CD4-positive, alpha-beta T cell (primary cell): Measurements from ENCODE around the gene FLT3LG. TPM values are rescaled to one million over a fixed set of nuclear protein-coding genes. Genes with fewer than 3 reads are reported as not detected.

ENCODE experiments used
- ATAC-seq: fragments of 200-7000 bp; cut with Tn5 transposase; one replicate; pipeline ENCODE4 v1.10.0; 2022; ENCODE audit warnings: mild to moderate bottlenecking; ENCODE audit not compliant: poor library complexity
- CTCF ChIA-PET: fragments of 350-600 bp; sonication (Branson Sonifier 250); formaldehyde crosslinking; loops from one replicate; lab custom pipeline; 2021; ENCODE audit warnings: antibody characterized with exemption, inconsistent platforms; lab: Charles Lee
- POLR2A ChIA-PET: fragments of 350-600 bp; sonication (Branson Sonifier 250); formaldehyde crosslinking; loops from one replicate; lab custom pipeline; 2021; ENCODE audit warnings: antibody characterized with exemption, inconsistent platforms; lab: Charles Lee
- DNase-seq, 14 experiments: peaks; one replicate each; pipeline ENCODE4 v3.0.0-alpha.2; 2013 to 2020; ENCODE audit warnings: mixed read lengths in 2 of 14
- H3K27ac ChIP-seq, 2 donors: one replicate each; pipeline versions ENCODE4 v1.5.1 to v1.7.0; 2013; ENCODE audit warnings: low read length in 2 of 2, low read depth in 1 of 2, mild to moderate bottlenecking in 1 of 2
- H3K27me3 ChIP-seq, 2 experiments: 1 replicate in 1 of 2; 2 replicates in 1 of 2; pipeline versions ENCODE4 v1.6.1 to v1.7.0; 2013; ENCODE audit warnings: low read length in 2 of 2, control low read depth in 1 of 2, mild to moderate bottlenecking in 1 of 2, moderate library complexity in 1 of 2; ENCODE audit not compliant: insufficient read depth in 2 of 2, control insufficient read depth in 1 of 2
- H3K36me3 ChIP-seq: one replicate; pipeline ENCODE4 v1.6.1; 2013; ENCODE audit warnings: low read length, control low read depth; ENCODE audit not compliant: insufficient read depth
- H3K4me1 ChIP-seq: one replicate; pipeline ENCODE4 v1.6.1; 2013; ENCODE audit warnings: low read length, control low read depth; ENCODE audit not compliant: insufficient read depth
- H3K4me3 ChIP-seq: one replicate; pipeline ENCODE4 v1.5.1; 2013; ENCODE audit warnings: mild to moderate bottlenecking, low read length, moderate library complexity
- H3K9me3 ChIP-seq, 2 experiments: 1 replicate in 1 of 2; 2 replicates in 1 of 2; pipeline versions ENCODE4 v1.6.1 to v1.7.0; 2013; ENCODE audit warnings: low read length in 2 of 2, mild to moderate bottlenecking in 2 of 2, control low read depth in 1 of 2, moderate library complexity in 1 of 2; ENCODE audit not compliant: control insufficient read depth in 1 of 2, insufficient read depth in 1 of 2
- H3K27ac Mint-ChIP-seq: one replicate; pipeline ENCODE4 v1.8.0; 2020; ENCODE audit warnings: mixed read lengths
- H3K27me3 Mint-ChIP-seq: one replicate; pipeline ENCODE4 v1.8.0; 2021; ENCODE audit warnings: mixed read lengths
- H3K36me3 Mint-ChIP-seq: one replicate; pipeline ENCODE4 v1.8.0; 2021; ENCODE audit warnings: low read depth, mixed read lengths
- H3K4me1 Mint-ChIP-seq: one replicate; pipeline ENCODE4 v1.8.0; 2021; ENCODE audit warnings: low read depth, mixed read lengths
- H3K4me3 Mint-ChIP-seq: one replicate; pipeline ENCODE4 v1.8.0; 2020; ENCODE audit warnings: mild to moderate bottlenecking, mixed read lengths
- H3K9me3 Mint-ChIP-seq: one replicate; pipeline ENCODE4 v1.8.0; 2020; ENCODE audit warnings: mixed read lengths
- CTCF ChIP-seq: fragments of 200-600 bp; IDR thresholded peaks from one replicate; pipeline ENCODE4 v1.8.0; 2022; ENCODE audit warnings: antibody characterized with exemption, mild to moderate bottlenecking
- intact Hi-C, 2 experiments: fragments of 100-400 bp; cut with DNase I in 1 of 2; cut with micrococcal nuclease in 1 of 2; formaldehyde crosslinking; loops; one replicate each; pipeline versions ENCODE4 v1.15.1 to v1.9.0; 2023 to 2025; cut with DNase I, micrococcal nuclease
- total RNA-seq, 174 experiments: library from RNA in 2 of 174; stranded (reverse) in 2 of 174; gene quantifications; one replicate each; pipeline ENCODE4 v1.2.3 and lab custom pipeline; 2021 to 2026

FLT3LG gene
- total RNA-seq, 2 experiments from 2014 or later: 311 to 325 TPM

- Histone ChIP-seq H3K4me1 (peaks cover 63% of the 10 kb centered on the region), H3K27me3 (no peaks in the 10 kb centered on the region), H3K36me3 (peaks cover 32% of the 10 kb centered on the region), H3K9me3 (no peaks in the 10 kb centered on the region), H3K27ac (no peak overlapping the region), H3K4me3 (no peak overlapping the region)
- DNase-seq (no peak), ATAC-seq (no peak)
- Mint-ChIP-seq H3K4me3 (peak overlapping the region; percentile 76), H3K27me3 (peaks cover 4% of the 10 kb centered on the region), H3K9me3 (no peaks in the 10 kb centered on the region), H3K4me1 (peaks cover 45% of the 10 kb centered on the region), H3K36me3 (peaks cover 66% of the 10 kb centered on the region), H3K27ac (peak overlapping the region; percentile 20)
- intact Hi-C loops: loop anchor here in 1 of 2 experiments (10.0 kb wide), 1 partner anchor 454 kb away; the partner anchor contains the start of genes GYS1 and RUVBL2
- no peak for TF ChIP-seq CTCF
- CTCF ChIA-PET: no interaction called here
- POLR2A ChIA-PET: interaction anchor here (0.7 kb wide), 1 partner anchor 28 kb away, joined by 3 read pairs; no protein-coding TSS in a partner anchor
Measured at GRCh38 chr19:49448432-49448786, 25.6 kb upstream of the FLT3LG start.

DNA sequence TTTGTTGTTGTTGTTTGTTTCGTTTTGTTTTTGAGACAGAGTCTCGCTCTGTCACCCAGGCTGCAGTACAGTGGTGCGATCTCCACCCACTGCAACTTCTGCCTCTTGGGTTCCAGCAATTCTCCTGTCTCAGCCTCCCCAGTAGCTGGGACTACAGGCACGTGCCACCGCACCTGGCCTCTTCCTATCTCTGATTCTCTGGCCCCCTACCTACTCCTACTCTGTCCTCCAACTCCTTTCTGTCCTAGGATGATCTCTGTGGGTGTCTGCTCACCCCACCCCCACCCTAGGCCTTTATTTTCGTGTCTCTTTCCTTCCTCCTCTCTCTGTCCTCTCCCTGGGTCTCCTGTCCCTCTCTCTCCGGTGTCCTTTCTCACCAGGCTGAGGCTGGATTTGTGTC lies 23.6 kb upstream of the FLT3LG start:
- Histone ChIP-seq H3K9me3 (no peaks in the 10 kb centered on the region), H3K4me3 (peak overlapping the region; percentile 99), H3K4me1 (peaks cover 69% of the 10 kb centered on the region), H3K36me3 (peaks cover 32% of the 10 kb centered on the region), H3K27ac (no peak overlapping the region), H3K27me3 (no peaks in the 10 kb centered on the region)
- DNase-seq (no peak), ATAC-seq (no peak)
- peaks cover 65% of the 10 kb centered on the region for H3K36me3 Mint-ChIP-seq
- POLR2A ChIA-PET: interaction anchor here (2.5 to 5.7 kb wide), 3 partner anchors 21 to 46 kb away, joined by 12 to 120 read pairs (median 28); partner anchors contain the start of genes FLT3LG, RPL13A and RPS11
- intact Hi-C loops: no loop called here
- CTCF ChIA-PET: interaction anchor here (2.5 to 3.9 kb wide), 2 partner anchors 23 to 26 kb away, joined by 14 to 15 read pairs; partner anchors contain the start of gene FLT3LG
- no peaks in the 10 kb centered on the region for H3K9me3 Mint-ChIP-seq
- H3K27me3 Mint-ChIP-seq: no peaks in the 10 kb centered on the region
- H3K4me1 Mint-ChIP-seq: peaks cover 44% of the 10 kb centered on the region
- TF ChIP-seq CTCF: no peak
- H3K4me3 Mint-ChIP-seq: peak overlapping the region; percentile 94
- peak overlapping the region; percentile 58 for H3K27ac Mint-ChIP-seq

DNA sequence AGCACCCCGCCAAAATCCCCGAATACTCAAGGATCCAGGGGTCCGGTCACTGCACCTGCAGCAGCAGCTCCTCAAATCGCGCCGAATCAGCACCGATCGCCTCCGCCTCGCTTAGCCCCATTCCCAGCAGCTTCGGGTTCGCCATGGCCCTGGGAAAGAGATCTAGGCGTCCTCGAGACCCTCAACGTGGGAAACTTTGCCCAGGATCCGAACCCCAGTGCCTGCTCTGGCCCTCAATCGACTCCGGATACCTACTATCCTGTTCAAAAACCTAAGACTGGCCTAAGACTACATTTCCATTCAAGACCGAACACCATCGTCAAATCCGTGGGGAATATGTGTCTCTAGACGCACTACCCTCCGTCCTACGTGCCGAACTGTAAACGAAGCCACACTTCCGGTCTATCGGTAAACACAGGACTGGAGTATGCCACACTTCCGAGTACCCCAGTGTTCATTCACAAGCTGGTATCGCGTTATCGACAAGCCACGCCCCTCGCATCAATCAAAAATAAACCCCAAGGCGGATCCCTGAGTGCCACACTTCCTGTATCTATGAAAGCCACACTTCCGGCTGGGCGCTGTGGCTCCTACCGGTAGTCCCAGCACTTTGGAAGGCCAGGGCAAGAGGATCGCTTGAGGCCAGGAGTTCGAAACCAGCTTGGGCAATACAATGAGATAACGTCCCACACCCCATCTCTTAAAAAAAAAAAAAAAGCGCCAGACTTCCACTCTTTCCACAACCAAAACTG lies 22.4 kb upstream of the FLT3LG start, which contains the start of gene PIH1D1:
Gene PIH1D1 (minus strand): TSS at position 385 of the 752 bp plus-strand sequence. CDS start 240 bp downstream, at position 145.
- intact Hi-C loops: loop anchor here (1.0 to 2.0 kb wide), 4 partner anchors 8 to 45 kb away; partner anchors contain the start of genes FLT3LG (in 1 of the 2) and RPS11 (in 1 of the 2)
- ATAC-seq (peak; percentile 61), DNase-seq (peak; percentile 84 to 98 (median 92))
- Mint-ChIP-seq H3K27ac (peak within 1 kb of the TSS; percentile 98), H3K36me3 (peaks cover 65% of the 10 kb centered on the region), H3K4me1 (peaks cover 50% of the 10 kb centered on the region), H3K4me3 (peak within 1 kb of the TSS; percentile 94), H3K27me3 (no peaks in the 10 kb centered on the region), H3K9me3 (no peaks in the 10 kb centered on the region)
- TF ChIP-seq CTCF: no peak
- H3K36me3 ChIP-seq: peaks cover 35% of the 10 kb centered on the region
- POLR2A ChIA-PET: interaction anchor here (0.5 to 5.7 kb wide), 18 partner anchors 12 to 418 kb away, joined by 3 to 120 read pairs (median 4); partner anchors contain the start of genes BCL2L12, CD37, FLT3LG and IRF3
- H3K27ac ChIP-seq: peak within 1 kb of the TSS; percentile 93 to 97
- peak within 1 kb of the TSS; percentile 99 for H3K4me3 ChIP-seq
- H3K27me3 ChIP-seq: no peaks in the 10 kb centered on the region
- no peaks in the 10 kb centered on the region for H3K9me3 ChIP-seq
- CTCF ChIA-PET: interaction anchor here (0.8 to 3.9 kb wide), 8 partner anchors 8 to 227 kb away, joined by 3 to 24 read pairs (median 4); partner anchors contain the start of gene FLT3LG
- peaks cover 69% of the 10 kb centered on the region for H3K4me1 ChIP-seq
